H1 (cell line): ENCODE data around the gene TNFRSF18. TPM values are rescaled to one million over a fixed set of nuclear protein-coding genes. Genes with fewer than 3 reads are reported as not detected.

Experiments
- CHD1 ChIP-seq: IDR thresholded peaks from 2 replicates; pipeline ENCODE4 v1.6.1; 2012; ENCODE audit warnings: low read depth, low read length, improper control_type of control experiment
- GTF2F1 ChIP-seq: IDR thresholded peaks from 2 replicates; pipeline ENCODE4 v1.6.1; 2012; ENCODE audit warnings: low read depth, low read length, improper control_type of control experiment, borderline replicate concordance
- MAFK ChIP-seq: IDR thresholded peaks from 2 replicates; pipeline ENCODE4 v1.6.1; 2012; ENCODE audit warnings: low read depth, mild to moderate bottlenecking, improper control_type of control experiment, low read length
- polyA plus RNA-seq, 7 experiments: library from polyadenylated mRNA; depleted of rRNA in 3 of 7; stranded (reverse) in 5 of 7; unstranded in 2 of 7; fragments of >200 nt in 5 of 7; fragments of 200-250 nt in 2 of 7; gene quantifications; 1 replicate in 5 of 7; 2 replicates in 1 of 7; 4 replicates in 1 of 7; pipeline versions ENCODE4 v1.2.1 to v1.2.3, GENCODE V29; 2011 to 2013; ENCODE audit warnings: missing spikeins in 2 of 7, mixed read lengths in 2 of 7
- total RNA-seq: library from RNA; stranded (reverse); fragmentation: NEBNext Ultra II Directional; extraction: Animal tissue kit (Norgen Biotek cat#: 25700); gene quantifications from 2 replicates; pipeline ENCODE4 v1.2.1, GENCODE V29; 2021

Gene TNFRSF18
- total and polyA plus RNA-seq, 2 of the 8 experiments (the other 6 are each of a cell fraction or from before 2014, with no cell fraction given) = 1.5 to 2.5 TPM

DNA sequence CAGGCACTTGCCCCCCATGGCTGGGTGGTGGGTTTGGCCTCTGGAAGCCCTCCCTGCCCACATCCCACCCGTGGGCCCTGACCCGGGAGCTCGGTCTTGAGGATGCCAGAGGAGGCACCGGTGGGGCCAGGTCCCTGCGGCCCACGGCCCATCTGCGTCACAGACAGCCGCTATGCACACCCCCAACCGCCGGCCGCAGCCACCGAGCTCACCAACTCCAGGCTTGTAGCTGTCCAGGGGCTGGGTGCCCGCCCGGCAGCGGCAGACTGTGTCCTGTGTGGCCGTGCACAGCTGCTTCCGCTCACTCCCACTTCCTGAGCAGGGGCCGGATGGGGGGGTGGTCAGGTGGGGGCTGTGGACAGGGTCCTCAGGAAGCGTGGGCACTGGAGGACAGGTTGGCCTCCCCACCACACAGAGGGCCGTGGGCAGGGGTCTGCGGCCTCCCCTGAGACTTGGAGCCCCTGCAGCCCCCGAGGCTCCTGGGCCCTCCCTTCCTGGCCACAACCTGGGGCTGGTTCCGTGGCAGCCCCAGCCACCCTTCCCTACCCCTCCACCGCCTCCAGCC, 6.5 kb upstream of the TNFRSF18 start (continued):
- TF ChIP-seq CHD1 = no peak
- TF ChIP-seq GTF2F1 = no peak
- TF ChIP-seq MAFK = no peak
